Naive B cell (primary cell): ENCODE data around the gene SLC23A2. TPM values are rescaled to one million over a fixed set of nuclear protein-coding genes. Genes with fewer than 3 reads are reported as not detected.
A peak's percentile ranks its signal among the peaks of the same experiment; 100 is the strongest.

Experiments
- ATAC-seq, 2 donors: fragments of 150-1000 bp; cut with Tn5 transposase; 2 replicates each; pipeline ENCODE4 v1.10.0; 2021; ENCODE audit warnings: low read depth in 2 of 2, mild to moderate bottlenecking in 2 of 2, moderate library complexity in 2 of 2
- DNase-seq: peaks from one replicate; pipeline ENCODE4 v3.0.0; 2022
- H3K27ac Mint-ChIP-seq, 6 donors: one replicate each; pipeline ENCODE4 v1.8.0; 2020 to 2022; ENCODE audit warnings: mild to moderate bottlenecking in 6 of 6, mixed read lengths in 6 of 6, moderate library complexity in 5 of 6, inconsistent platforms in 2 of 6
- H3K27me3 Mint-ChIP-seq, 3 donors: one replicate each; pipeline ENCODE4 v1.8.0; 2021 to 2022; ENCODE audit warnings: mixed read lengths in 3 of 3, mild to moderate bottlenecking in 1 of 3
- H3K36me3 Mint-ChIP-seq, 2 donors: one replicate each; pipeline ENCODE4 v1.8.0; 2020 to 2022; ENCODE audit warnings: mixed read lengths in 2 of 2, inconsistent platforms in 1 of 2, mild to moderate bottlenecking in 1 of 2
- H3K4me1 Mint-ChIP-seq, 3 donors: one replicate each; pipeline ENCODE4 v1.8.0; 2020 to 2022; ENCODE audit warnings: mixed read lengths in 3 of 3, inconsistent platforms in 1 of 3, mild to moderate bottlenecking in 1 of 3, moderate library complexity in 1 of 3
- H3K4me3 Mint-ChIP-seq, 8 donors: one replicate each; pipeline ENCODE4 v1.8.0; 2020 to 2022; ENCODE audit warnings: mild to moderate bottlenecking in 8 of 8, mixed read lengths in 8 of 8, moderate library complexity in 8 of 8, inconsistent platforms in 2 of 8
- H3K9me3 Mint-ChIP-seq, 7 donors: one replicate each; pipeline ENCODE4 v1.8.0; 2020 to 2022; ENCODE audit warnings: mixed read lengths in 7 of 7, mild to moderate bottlenecking in 5 of 7, inconsistent platforms in 2 of 7, moderate library complexity in 1 of 7
- polyA plus RNA-seq, 6 donors: library from polyadenylated mRNA; unstranded; fragments of 300-500 nt; fragmentation: Illumina TruSeq; gene quantifications; one replicate each; pipeline ENCODE4 v1.2.3, GENCODE V29; 2021; ENCODE audit warnings: low read depth in 6 of 6

SLC23A2 gene
- polyA plus RNA-seq, 6 donors from 2014 or later: 5.0 to 10.8 (median 7.1) TPM

GRCh38 chr20:4844751-4845465, 156.4 kb downstream of the SLC23A2 start:
- peak overlapping the region in 1 of 8 donors; percentile 56 for H3K4me3 Mint-ChIP-seq
- H3K4me1 Mint-ChIP-seq: peaks cover 16 to 34% (median 24%) of the 10 kb centered on the region in 3 donors
- peaks cover 0 to 4% (median 1%) of the 10 kb centered on the region in 7 donors for H3K9me3 Mint-ChIP-seq
- peak; percentile 46 to 64 for ATAC-seq
- peak overlapping the region in 5 of 6 donors; percentile 76 to 98 (median 90) for H3K27ac Mint-ChIP-seq
- DNase-seq: no peak
- no peaks in the 10 kb centered on the region for H3K27me3 Mint-ChIP-seq
- no peaks in the 10 kb centered on the region for H3K36me3 Mint-ChIP-seq

DNA sequence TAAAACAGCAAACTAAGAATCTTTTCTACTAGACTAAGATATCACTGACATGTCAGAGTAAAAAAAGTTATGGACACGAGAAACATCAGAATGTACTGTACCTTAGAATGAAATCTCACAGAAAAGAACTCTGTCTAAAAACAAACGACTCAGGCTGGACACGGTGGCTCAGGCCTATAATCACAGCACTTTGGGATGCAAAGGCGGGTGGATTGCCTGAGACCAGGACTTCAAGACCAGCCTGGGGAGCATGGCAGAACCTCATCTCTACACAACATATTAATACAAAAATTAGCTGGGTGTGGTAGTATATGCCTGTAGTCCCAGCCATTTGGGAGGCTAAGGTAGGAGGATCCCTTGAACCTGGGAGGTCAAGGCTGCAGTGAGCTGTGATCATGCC, 157.0 kb downstream of the SLC23A2 start:
- no peaks in the 10 kb centered on the region for H3K27me3 Mint-ChIP-seq
- peaks cover 0 to 4% (median 3%) of the 10 kb centered on the region in 7 donors for H3K9me3 Mint-ChIP-seq
- H3K36me3 Mint-ChIP-seq: no peaks in the 10 kb centered on the region
- peaks cover 16 to 34% (median 30%) of the 10 kb centered on the region in 3 donors for H3K4me1 Mint-ChIP-seq
- DNase-seq: no peak
- peak overlapping the region in 5 of 6 donors; percentile 76 to 98 (median 90) for H3K27ac Mint-ChIP-seq
- ATAC-seq: no peak
- H3K4me3 Mint-ChIP-seq: peak overlapping the region in 2 of 8 donors; percentile 56 to 72

DNA sequence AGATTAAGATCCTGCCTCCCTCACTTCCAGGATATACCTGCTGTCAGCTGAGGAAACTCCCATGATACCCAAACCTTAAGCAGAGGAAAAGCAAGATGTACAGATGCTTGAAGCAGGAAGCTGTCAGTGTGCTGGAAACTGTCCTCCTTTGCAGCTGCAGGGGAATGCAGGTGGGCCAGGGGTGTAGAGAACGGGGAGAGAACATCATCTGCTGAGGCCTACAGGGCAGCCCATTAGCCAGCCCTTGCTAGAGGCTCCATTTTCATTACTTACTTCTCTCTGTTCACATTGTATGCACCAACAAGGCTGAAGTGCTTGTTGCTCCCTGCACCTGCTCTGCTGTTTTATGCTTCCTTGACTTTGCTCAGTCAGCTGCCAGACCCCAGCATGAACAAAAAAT, 160.5 kb downstream of the SLC23A2 start:
- H3K36me3 Mint-ChIP-seq: no peaks in the 10 kb centered on the region
- no peaks in the 10 kb centered on the region for H3K27me3 Mint-ChIP-seq
- H3K4me1 Mint-ChIP-seq: peaks cover 24 to 35% (median 31%) of the 10 kb centered on the region in 3 donors
- H3K27ac Mint-ChIP-seq: peak overlapping the region in 2 of 6 donors; percentile 35 to 71
- no peak overlapping the region for H3K4me3 Mint-ChIP-seq
- DNase-seq (no peak), ATAC-seq (peak in 1 of 2 donors; percentile 41)
- H3K9me3 Mint-ChIP-seq: peaks cover 0 to 4% (median 3%) of the 10 kb centered on the region in 7 donors

GRCh38 chr20:4838526-4838925, 162.8 kb downstream of the SLC23A2 start:
- no peak for ATAC-seq
- H3K27ac Mint-ChIP-seq: no peak overlapping the region
- peaks cover 20 to 25% (median 21%) of the 10 kb centered on the region in 3 donors for H3K4me1 Mint-ChIP-seq
- DNase-seq: no peak
- no peak overlapping the region for H3K4me3 Mint-ChIP-seq
- H3K9me3 Mint-ChIP-seq: peaks cover 0 to 3% (median 0%) of the 10 kb centered on the region in 7 donors
- H3K36me3 Mint-ChIP-seq: no peaks in the 10 kb centered on the region
- no peaks in the 10 kb centered on the region for H3K27me3 Mint-ChIP-seq

GRCh38 chr20:4837760-4838159, 163.6 kb downstream of the SLC23A2 start:
- Mint-ChIP-seq H3K4me3 (peak overlapping the region in 1 of 8 donors; percentile 14), H3K27ac (peak overlapping the region in 1 of 6 donors; percentile 78), H3K9me3 (peaks cover 0 to 3% (median under 1%) of the 10 kb centered on the region in 7 donors), H3K4me1 (peaks cover 20 to 25% (median 21%) of the 10 kb centered on the region in 3 donors), H3K36me3 (no peaks in the 10 kb centered on the region), H3K27me3 (no peaks in the 10 kb centered on the region)
- no peak for ATAC-seq
- no peak for DNase-seq

GRCh38 chr20:4836935-4837334, 164.4 kb downstream of the SLC23A2 start:
- Mint-ChIP-seq H3K4me1 (peaks cover 20 to 25% (median 21%) of the 10 kb centered on the region in 3 donors), H3K27me3 (no peaks in the 10 kb centered on the region), H3K4me3 (peak overlapping the region in 1 of 8 donors; percentile 12), H3K9me3 (peaks cover 0 to 4% (median 2%) of the 10 kb centered on the region in 7 donors), H3K27ac (peak overlapping the region in 1 of 6 donors; percentile 13), H3K36me3 (peaks cover 0 to under 1% of the 10 kb centered on the region in 2 donors)
- DNase-seq: no peak
- ATAC-seq: no peak

- DNase-seq (no peak), ATAC-seq (no peak)
- Mint-ChIP-seq H3K9me3 (peaks cover 2 to 9% (median 3%) of the 10 kb centered on the region in 7 donors), H3K27me3 (no peaks in the 10 kb centered on the region), H3K4me3 (no peak overlapping the region), H3K27ac (peak overlapping the region in 1 of 6 donors; percentile 34), H3K4me1 (peaks cover 17 to 25% (median 20%) of the 10 kb centered on the region in 3 donors), H3K36me3 (peaks cover 0 to 6% of the 10 kb centered on the region in 2 donors)
Observed at GRCh38 chr20:4836473-4836872, 164.8 kb downstream of the SLC23A2 start.

- Mint-ChIP-seq H3K27me3 (no peaks in the 10 kb centered on the region), H3K4me3 (peak overlapping the region in 1 of 8 donors; percentile 69), H3K27ac (no peak overlapping the region), H3K4me1 (peaks cover 8 to 16% (median 15%) of the 10 kb centered on the region in 3 donors), H3K9me3 (peaks cover 2 to 10% (median 3%) of the 10 kb centered on the region in 7 donors), H3K36me3 (peaks cover 0 to 8% of the 10 kb centered on the region in 2 donors)
- ATAC-seq: no peak
- DNase-seq: no peak
Observed at GRCh38 chr20:4835244-4836177, 165.8 kb downstream of the SLC23A2 start.

DNA sequence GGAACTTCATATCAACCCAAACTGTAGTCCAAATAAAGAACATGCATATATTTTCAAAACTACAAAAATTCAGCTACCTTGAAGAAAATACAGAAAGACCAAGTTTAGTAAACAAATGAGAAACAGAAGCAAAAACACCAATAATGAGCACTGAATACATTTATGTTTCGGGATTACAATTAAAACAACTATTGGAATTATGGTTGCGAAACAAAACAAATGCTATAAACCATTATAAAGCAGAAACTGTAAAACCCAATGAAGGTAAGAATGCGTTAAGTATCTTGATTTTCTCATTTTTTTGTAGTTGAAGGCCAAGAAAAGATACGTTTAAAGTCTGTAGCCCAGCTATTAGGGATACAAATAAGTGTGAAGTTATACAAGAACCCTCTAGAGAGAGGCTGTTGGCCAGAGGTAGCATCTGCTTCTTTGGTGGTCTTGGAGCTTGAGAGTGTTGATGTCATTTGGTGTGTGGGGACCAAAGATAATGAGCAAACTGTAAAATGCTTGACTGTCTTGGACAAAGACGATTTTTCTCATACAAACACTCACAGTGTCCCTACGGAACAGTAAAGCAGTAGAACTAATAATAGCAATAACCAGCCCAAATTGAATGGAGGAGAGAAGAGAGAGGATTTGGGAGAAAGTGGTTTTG, 168.1 kb downstream of the SLC23A2 start:
- DNase-seq (no peak), ATAC-seq (no peak)
- Mint-ChIP-seq H3K27ac (no peak overlapping the region), H3K9me3 (peaks cover 0 to 10% (median 2%) of the 10 kb centered on the region in 7 donors), H3K4me1 (peaks cover 13 to 23% (median 17%) of the 10 kb centered on the region in 3 donors), H3K27me3 (no peaks in the 10 kb centered on the region), H3K4me3 (no peak overlapping the region), H3K36me3 (peaks cover 0 to 8% of the 10 kb centered on the region in 2 donors)

GRCh38 chr20:4832469-4832868, 168.8 kb downstream of the SLC23A2 start:
- H3K4me3 Mint-ChIP-seq: no peak overlapping the region
- H3K27me3 Mint-ChIP-seq: no peaks in the 10 kb centered on the region
- no peak overlapping the region for H3K27ac Mint-ChIP-seq
- DNase-seq (no peak), ATAC-seq (no peak)
- H3K36me3 Mint-ChIP-seq: peaks cover 0 to 8% of the 10 kb centered on the region in 2 donors
- H3K4me1 Mint-ChIP-seq: peaks cover 13 to 26% (median 20%) of the 10 kb centered on the region in 3 donors
- peaks cover 0 to 10% (median 3%) of the 10 kb centered on the region in 7 donors for H3K9me3 Mint-ChIP-seq

DNA sequence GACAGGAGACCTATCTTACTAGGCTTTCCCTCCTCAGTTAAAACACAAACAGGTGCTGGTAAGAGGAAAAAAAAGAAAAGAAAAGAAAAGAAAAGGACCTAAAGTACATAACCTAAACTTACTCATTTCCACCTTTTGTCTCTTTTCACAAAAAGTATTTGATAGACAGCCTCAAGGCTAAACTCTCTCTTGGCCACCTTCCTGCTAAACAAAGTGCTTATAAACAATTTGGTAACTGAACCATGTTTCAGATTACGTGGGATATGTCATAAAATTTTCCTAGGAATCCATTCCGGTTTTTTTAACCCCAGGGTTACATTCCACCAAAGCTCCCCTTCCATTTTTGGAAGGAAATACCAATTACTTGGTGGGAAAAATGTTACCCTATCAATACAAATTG, 170.6 kb downstream of the SLC23A2 start:
- no peaks in the 10 kb centered on the region for H3K27me3 Mint-ChIP-seq
- no peak overlapping the region for H3K4me3 Mint-ChIP-seq
- H3K36me3 Mint-ChIP-seq: peaks cover 0 to 8% of the 10 kb centered on the region in 2 donors
- H3K27ac Mint-ChIP-seq: peak overlapping the region in 1 of 6 donors; percentile 57
- H3K9me3 Mint-ChIP-seq: peaks cover 0 to 10% (median 3%) of the 10 kb centered on the region in 7 donors
- DNase-seq (no peak), ATAC-seq (no peak)
- H3K4me1 Mint-ChIP-seq: peaks cover 13 to 26% (median 23%) of the 10 kb centered on the region in 3 donors

DNA sequence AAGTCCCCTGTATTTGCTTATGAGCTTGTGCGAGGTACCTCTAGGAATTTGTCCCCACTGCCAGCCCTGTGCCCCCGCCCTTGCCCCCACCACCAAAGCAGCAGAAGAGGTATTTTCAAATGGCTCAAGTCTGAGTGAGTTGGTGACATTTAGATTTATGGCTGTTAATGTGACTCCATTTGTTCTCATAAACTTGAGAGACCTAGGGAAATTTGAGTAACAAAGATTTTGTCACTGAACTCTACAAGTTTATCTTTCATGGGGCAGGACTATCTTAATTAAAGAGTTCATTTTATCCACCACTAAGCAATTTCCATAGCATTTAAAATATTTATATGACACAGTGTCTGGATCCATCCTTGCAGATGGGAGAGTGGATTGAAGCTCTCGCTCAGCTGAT, 171.1 kb downstream of the SLC23A2 start:
- Mint-ChIP-seq H3K9me3 (peaks cover 0 to 10% (median 3%) of the 10 kb centered on the region in 7 donors), H3K27me3 (no peaks in the 10 kb centered on the region), H3K4me1 (peaks cover 11 to 26% (median 23%) of the 10 kb centered on the region in 3 donors), H3K27ac (peak overlapping the region in 2 of 6 donors; percentile 57 to 62), H3K36me3 (peaks cover 0 to 8% of the 10 kb centered on the region in 2 donors), H3K4me3 (no peak overlapping the region)
- no peak for DNase-seq
- ATAC-seq: no peak
